HG03103 (cell line): ENCODE measurements around the gene ZNF581.
A peak's percentile ranks its signal among the peaks of the same experiment; 100 is the strongest.

Source experiments
- ATAC-seq: cut with Tn5 transposase; IDR thresholded peaks from one replicate; pipeline ENCODE4 v1.9.1; 2021; ENCODE audit warnings: low read depth; ENCODE audit not compliant: unreplicated experiment

Gene ZNF581

GRCh38 chr19:55647732-55648584, 4.5 kb downstream of the ZNF581 start, which contains the start of gene CCDC106:
TSS of gene CCDC106 (plus strand) at chr19:55648212. CDS start at chr19:55649047, 835 bp downstream.
- no peak for ATAC-seq

GRCh38 chr19:55648585-55649267, 5.3 kb downstream of the ZNF581 start:
- no peak for ATAC-seq

GRCh38 chr19:55649268-55650125, 6.0 kb downstream of the ZNF581 start:
- no peak for ATAC-seq

- ATAC-seq: no peak
These were observed 6.7 kb downstream of the ZNF581 start for GRCh38 chr19:55650126-55650557.

- no peak for ATAC-seq
These were observed 7.3 kb downstream of the ZNF581 start for GRCh38 chr19:55650602-55651230.

GRCh38 chr19:55651236-55651635, 7.8 kb downstream of the ZNF581 start:
- no peak for ATAC-seq

GRCh38 chr19:55652311-55653128, 9.1 kb downstream of the ZNF581 start:
- no peak for ATAC-seq

- ATAC-seq: peak; percentile 37
These were observed 10.3 kb downstream of the ZNF581 start for GRCh38 chr19:55653651-55654322.

- peak; percentile 48 for ATAC-seq
These were observed 10.9 kb downstream of the ZNF581 start for GRCh38 chr19:55654323-55654867.

GRCh38 chr19:55654868-55655647, 11.6 kb downstream of the ZNF581 start, which contains the start of gene U2AF2:
TSS of gene U2AF2 (plus strand) at chr19:55655035. CDS start at chr19:55655105, 70 bp downstream.
- ATAC-seq: peak; percentile 35

- ATAC-seq: no peak
These were observed 12.2 kb downstream of the ZNF581 start for GRCh38 chr19:55655648-55656040.

- no peak for ATAC-seq
These were observed 13.1 kb downstream of the ZNF581 start for GRCh38 chr19:55656552-55656951.

- ATAC-seq: no peak
These were observed 13.7 kb downstream of the ZNF581 start for GRCh38 chr19:55656988-55657747.

- ATAC-seq: no peak
These were observed 15.5 kb downstream of the ZNF581 start for GRCh38 chr19:55658846-55659459.

GRCh38 chr19:55659822-55660221, 16.4 kb downstream of the ZNF581 start:
- ATAC-seq: no peak

GRCh38 chr19:55660404-55660803, 17.0 kb downstream of the ZNF581 start:
- ATAC-seq: no peak

- ATAC-seq: no peak
These were observed 17.5 kb downstream of the ZNF581 start for GRCh38 chr19:55660991-55661390.
